ENCODE measurements around the gene MPDZ. TPM values are rescaled to one million over a fixed set of nuclear protein-coding genes. Genes with fewer than 3 reads are reported as not detected.

The MPDZ gene
- total and polyA plus RNA-seq, 2 of the 4 experiments (the other 2 are of a cell fraction): 18.8 to 39.3 TPM

GRCh38 chr9:13145340-13145739 lies 134.2 kb downstream of the MPDZ start:
- dilution Hi-C loops (cut with HindIII; ENCODE audit: low sequenced_read_pairs, unreplicated experiment) (no loop called here), in situ Hi-C loops (cut with MboI; ENCODE audit: low sequenced_read_pairs) (no loop called here)

More at GRCh38 chr9:13145340-13145739, 134.2 kb downstream of the MPDZ start:
- ATAC-seq (ENCODE audit: low read depth): no peak
- Histone ChIP-seq H2AFZ (replicated peaks; ENCODE audit: low read length, poor library complexity) (no peak overlapping the region), H4K8ac (ENCODE audit: low read depth in 2 of 2, low read length in 2 of 2) (no peak overlapping the region), H2BK5ac (ENCODE audit: low read depth, low read length, poor library complexity, severe bottlenecking) (no peak overlapping the region), H3K4me1 (ENCODE audit: control insufficient read depth, insufficient read depth, low read length) (peaks cover 3% of the 10 kb centered on the region), H4K91ac (ENCODE audit: insufficient read depth, low read depth, low read length) (no peak overlapping the region), H3K9me3 (ENCODE audit: control insufficient read depth, insufficient read depth, low read length) (no peaks in the 10 kb centered on the region), H3K4me3 (ENCODE audit: insufficient read depth, low read depth, low read length) (no peak overlapping the region), H2BK15ac (ENCODE audit: low read depth, low read length) (no peak overlapping the region), H3K14ac (replicated peaks; ENCODE audit: low read depth, low read length) (no peak overlapping the region), H3K4me2 (ENCODE audit: low read depth, low read length) (no peak overlapping the region), H3K9me1 (ENCODE audit: insufficient read depth, low read length) (peaks cover 6% of the 10 kb centered on the region; the same call in 1 of the 2 replicates), H2BK120ac (ENCODE audit: low read depth, low read length) (no peak overlapping the region), H3K36me3 (ENCODE audit: control insufficient read depth, insufficient read depth, low read length) (peaks cover 2% of the 10 kb centered on the region; the same call in 1 of the 2 replicates), H2AK5ac (ENCODE audit: low read depth, low read length) (no peak overlapping the region), H3K9ac (ENCODE audit: low read depth, low read length) (no peak overlapping the region), H3K56ac (ENCODE audit: extremely low read depth, insufficient read depth, low read length) (no peak overlapping the region), H4K20me1 (ENCODE audit: insufficient read depth, low read length) (no peaks in the 10 kb centered on the region), H3K27me3 (ENCODE audit: control insufficient read depth, insufficient read depth, low read length) (no peaks in the 10 kb centered on the region), H3K79me1 (ENCODE audit: low read depth in 1 of 2, low read length in 2 of 2) (peaks cover 0 to 6% of the 10 kb centered on the region in 2 experiments; a peak in 2 of 4 replicates), H3K18ac (ENCODE audit: low read depth, low read length) (no peak overlapping the region), H4K5ac (ENCODE audit: low read depth, low read length) (no peak overlapping the region), H3K27ac (ENCODE audit: insufficient read depth, low read length) (no peak overlapping the region), H3K4ac (ENCODE audit: low read depth, low read length) (no peak overlapping the region), H2AK9ac (replicated peaks; ENCODE audit: low read depth, low read length, poor library complexity) (no peak overlapping the region), H2BK20ac (ENCODE audit: low read depth, low read length) (no peak overlapping the region), H3K23ac (ENCODE audit: low read depth, low read length) (no peak overlapping the region)
- DNase-seq: no peak
- ChIA-PET CTCF (interaction anchor here (1.4 kb wide), 1 partner anchor 25 kb away, joined by 4 read pairs; no protein-coding TSS in a partner anchor), POLR2A (ENCODE audit: unreplicated experiment) (no interaction called here)
- intact Hi-C loops (cut with micrococcal nuclease): no loop called here
- BruUV-seq (replicated peaks): no TSS peak
- no peak for TF ChIP-seq ELK1 (IDR thresholded peaks at IDR 0.05; ENCODE audit: borderline replicate concordance, low read depth, low read length)
- TF ChIP-seq RCOR1 (IDR thresholded peaks at IDR 0.05; ENCODE audit: insufficient replicate concordance, low read length): no peak
- no peak for TF ChIP-seq RAD21 (IDR thresholded peaks at IDR 0.05; ENCODE audit: low read length)
- no peak for TF ChIP-seq MAFK (IDR thresholded peaks at IDR 0.05; ENCODE audit: low read depth, low read length)
- no peak for TF ChIP-seq NFE2L2 (IDR thresholded peaks at IDR 0.05; ENCODE audit: low read depth, low read length)
- no peak for TF ChIP-seq CTCF (conservative IDR thresholded peaks at IDR 0.05; ENCODE audit: low read depth, low read length)
- no peak for TF ChIP-seq MAZ (IDR thresholded peaks at IDR 0.05; ENCODE audit: borderline replicate concordance, low read depth, low read length)
- TF ChIP-seq RFX5 (IDR thresholded peaks at IDR 0.05; ENCODE audit: low read depth, low read length): no peak
- TF ChIP-seq MXI1 (IDR thresholded peaks at IDR 0.05; ENCODE audit: borderline replicate concordance, low read depth, low read length): no peak
- no peak for TF ChIP-seq CHD1 (IDR thresholded peaks at IDR 0.05; ENCODE audit: low read depth, low read length)
- TF ChIP-seq POLR2A (IDR thresholded peaks at IDR 0.05; ENCODE audit: low read depth, low read length): no peak
- TF ChIP-seq USF2 (IDR thresholded peaks at IDR 0.05; ENCODE audit: low read depth, low read length): no peak
- TF ChIP-seq CEBPB (IDR thresholded peaks at IDR 0.05; ENCODE audit: low read depth, low read length): no peak
- no peak for TF ChIP-seq BHLHE40 (IDR thresholded peaks at IDR 0.05; ENCODE audit: low read depth, low read length)
- TF ChIP-seq FOS (IDR thresholded peaks at IDR 0.05; ENCODE audit: low read depth, low read length): no peak
- TF ChIP-seq SMC3 (IDR thresholded peaks at IDR 0.05; ENCODE audit: low read depth, low read length): no peak
